Nephron progenitor cell (in vitro differentiated cells): ENCODE results near the gene TPM4.

Experiments used
- DNase-seq: peaks from one replicate; pipeline ENCODE4 v3.0.0; 2021
- H3K27ac Mint-ChIP-seq: 2 replicates; pipeline ENCODE4 v1.8.0; 2021; ENCODE audit warnings: mild to moderate bottlenecking, moderate library complexity, mixed read lengths
- H3K27me3 Mint-ChIP-seq: 2 replicates; pipeline ENCODE4 v1.8.0; 2021; ENCODE audit warnings: mild to moderate bottlenecking, low read depth, mixed read lengths; ENCODE audit not compliant: poor library complexity
- H3K36me3 Mint-ChIP-seq: 2 replicates; pipeline ENCODE4 v1.8.0; 2021; ENCODE audit warnings: low read depth, mixed read lengths
- H3K4me1 Mint-ChIP-seq: 2 replicates; pipeline ENCODE4 v1.8.0; 2021; ENCODE audit warnings: mixed read lengths
- H3K4me3 Mint-ChIP-seq: 2 replicates; pipeline ENCODE4 v1.8.0; 2021; ENCODE audit warnings: mild to moderate bottlenecking, moderate library complexity, mixed read lengths
- H3K9me3 Mint-ChIP-seq: 2 replicates; pipeline ENCODE4 v1.8.0; 2021; ENCODE audit warnings: mild to moderate bottlenecking, moderate library complexity, mixed read lengths
- CTCF ChIP-seq: fragments of 200-600 bp; sonication (generic); IDR thresholded peaks from 2 replicates; pipeline ENCODE4 v1.5.0; 2021; ENCODE audit warnings: antibody characterized with exemption

The TPM4 gene

DNA sequence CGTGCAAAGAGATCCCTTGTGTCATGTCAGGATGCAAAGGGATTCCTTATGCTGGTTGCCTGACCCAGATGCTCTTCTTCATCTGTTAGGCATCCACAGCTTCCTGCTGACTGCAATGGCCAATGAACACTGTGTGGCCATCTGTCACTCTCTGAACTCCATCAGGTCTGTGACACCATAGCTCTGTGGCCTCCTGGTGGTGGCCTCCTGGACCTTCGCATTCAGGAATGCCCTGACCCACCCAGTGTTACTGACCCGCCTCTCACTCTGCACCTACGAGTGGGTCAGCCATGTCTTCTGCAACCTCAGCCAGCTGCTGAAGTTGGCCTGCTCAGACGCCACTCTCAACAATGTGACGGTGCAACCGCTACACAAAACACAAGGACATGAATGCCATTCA, 23.9 kb upstream of the TPM4 start:
- Mint-ChIP-seq H3K27me3 (peaks cover 40% of the 10 kb centered on the region), H3K4me3 (no peak overlapping the region), H3K9me3 (peaks cover 33% of the 10 kb centered on the region), H3K4me1 (no peaks in the 10 kb centered on the region), H3K36me3 (no peaks in the 10 kb centered on the region), H3K27ac (no peak overlapping the region)
- no peak for TF ChIP-seq CTCF
- DNase-seq, result no peak

GRCh38 chr19:16057062-16057461, 19.2 kb upstream of the TPM4 start:
- no peak for DNase-seq
- no peaks in the 10 kb centered on the region for H3K4me1 Mint-ChIP-seq
- no peak overlapping the region for H3K27ac Mint-ChIP-seq
- no peak for TF ChIP-seq CTCF
- peaks cover 24% of the 10 kb centered on the region for H3K27me3 Mint-ChIP-seq
- H3K9me3 Mint-ChIP-seq, result peaks cover 58% of the 10 kb centered on the region
- H3K4me3 Mint-ChIP-seq, result no peak overlapping the region
- H3K36me3 Mint-ChIP-seq, result no peaks in the 10 kb centered on the region

DNA sequence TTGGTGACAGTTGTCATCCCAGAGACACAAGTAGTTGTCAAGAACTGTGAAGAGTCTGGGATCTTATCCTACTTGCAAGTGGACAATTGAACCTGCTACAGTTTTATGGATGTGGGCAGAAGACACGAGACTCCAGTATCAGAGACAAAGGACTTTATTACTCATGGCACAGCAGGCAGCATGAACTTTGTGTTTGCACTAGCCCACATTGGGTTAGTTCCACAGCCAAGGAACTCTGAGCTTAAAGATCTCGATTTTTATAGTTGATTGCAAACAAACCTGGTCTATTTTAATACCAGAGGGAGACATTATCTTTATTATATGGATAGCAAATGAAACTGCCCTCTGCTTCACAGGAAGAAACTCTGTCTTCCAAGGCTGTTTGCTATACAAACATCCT, 16.0 kb upstream of the TPM4 start:
- no peak for DNase-seq
- H3K4me1 Mint-ChIP-seq, result no peaks in the 10 kb centered on the region
- no peak overlapping the region for H3K4me3 Mint-ChIP-seq
- no peak overlapping the region for H3K27ac Mint-ChIP-seq
- TF ChIP-seq CTCF, result no peak
- peaks cover 18% of the 10 kb centered on the region for H3K27me3 Mint-ChIP-seq
- peaks cover 50% of the 10 kb centered on the region for H3K9me3 Mint-ChIP-seq
- no peaks in the 10 kb centered on the region for H3K36me3 Mint-ChIP-seq

- no peak overlapping the region for H3K4me3 Mint-ChIP-seq
- no peak for DNase-seq
- no peak for TF ChIP-seq CTCF
- no peak overlapping the region for H3K27ac Mint-ChIP-seq
- H3K4me1 Mint-ChIP-seq, result peaks cover 9% of the 10 kb centered on the region
- H3K36me3 Mint-ChIP-seq, result no peaks in the 10 kb centered on the region
- H3K27me3 Mint-ChIP-seq, result peaks cover 13% of the 10 kb centered on the region
- peaks cover 39% of the 10 kb centered on the region for H3K9me3 Mint-ChIP-seq
Observed at GRCh38 chr19:16061943-16062342, 14.4 kb upstream of the TPM4 start.

- Mint-ChIP-seq H3K27me3 (peaks cover 13% of the 10 kb centered on the region), H3K4me3 (no peak overlapping the region), H3K4me1 (peaks cover 9% of the 10 kb centered on the region), H3K36me3 (no peaks in the 10 kb centered on the region), H3K27ac (no peak overlapping the region), H3K9me3 (peaks cover 31% of the 10 kb centered on the region)
- TF ChIP-seq CTCF, result peak; percentile 75
- DNase-seq, result peak; percentile 67
Observed at GRCh38 chr19:16062789-16063188, 13.5 kb upstream of the TPM4 start.

GRCh38 chr19:16064209-16064889, 11.9 kb upstream of the TPM4 start:
- Mint-ChIP-seq H3K4me1 (peaks cover 9% of the 10 kb centered on the region), H3K27ac (peak overlapping the region; percentile 62), H3K9me3 (peaks cover 20% of the 10 kb centered on the region), H3K27me3 (peaks cover 13% of the 10 kb centered on the region), H3K4me3 (no peak overlapping the region), H3K36me3 (no peaks in the 10 kb centered on the region)
- no peak for DNase-seq
- TF ChIP-seq CTCF, result no peak
